HG02840 (cell line): ENCODE results near the gene STMN3.
"Not testable (repeated sequence)": the region's sequence is repeated elsewhere in the genome, so short reads cannot be mapped to it uniquely, and the experiment has no call there.

Experiments used
- ATAC-seq: cut with Tn5 transposase; IDR thresholded peaks from one replicate; pipeline ENCODE4 v1.9.1; 2021; ENCODE audit warnings: mild to moderate bottlenecking, moderate library complexity, moderate number of reproducible peaks; ENCODE audit not compliant: unreplicated experiment, low FRiP score

Gene STMN3

GRCh38 chr20:63679799-63680305, 26.6 kb upstream of the STMN3 start:
- ATAC-seq, result no peak

GRCh38 chr20:63678667-63679465, 25.6 kb upstream of the STMN3 start:
- ATAC-seq, result no peak

- no peak for ATAC-seq
Measured at GRCh38 chr20:63678071-63678470, 24.8 kb upstream of the STMN3 start.

- ATAC-seq, result no peak
Measured at GRCh38 chr20:63675681-63676368, 22.6 kb upstream of the STMN3 start.

GRCh38 chr20:63673951-63674350, 20.7 kb upstream of the STMN3 start:
- ATAC-seq, result no peak

GRCh38 chr20:63672666-63673065, 19.4 kb upstream of the STMN3 start:
- ATAC-seq, result no peak

GRCh38 chr20:63671695-63672094, 18.5 kb upstream of the STMN3 start:
- ATAC-seq, result not testable (repeated sequence)

- no peak for ATAC-seq
Measured at GRCh38 chr20:63668351-63668750, 15.1 kb upstream of the STMN3 start.

GRCh38 chr20:63667858-63668257, 14.6 kb upstream of the STMN3 start:
- ATAC-seq, result no peak

- no peak for ATAC-seq
Measured at GRCh38 chr20:63665708-63666107, 12.5 kb upstream of the STMN3 start.

GRCh38 chr20:63664861-63665594, 11.8 kb upstream of the STMN3 start:
- no peak for ATAC-seq

- no peak for ATAC-seq
Measured at GRCh38 chr20:63664143-63664851, 11.1 kb upstream of the STMN3 start.

GRCh38 chr20:63663332-63664066, 10.3 kb upstream of the STMN3 start:
- no peak for ATAC-seq

- no peak for ATAC-seq
Measured at GRCh38 chr20:63662813-63663189, 9.6 kb upstream of the STMN3 start.

- ATAC-seq, result no peak
Measured at GRCh38 chr20:63661959-63662812, 9.0 kb upstream of the STMN3 start.

- ATAC-seq, result no peak
Measured at GRCh38 chr20:63661108-63661507, 7.9 kb upstream of the STMN3 start.

- no peak for ATAC-seq
Measured at GRCh38 chr20:63660622-63661021, 7.4 kb upstream of the STMN3 start.

- not testable (repeated sequence) for ATAC-seq
Measured at GRCh38 chr20:63660174-63660573, 7.0 kb upstream of the STMN3 start.

GRCh38 chr20:63659370-63659769, 6.1 kb upstream of the STMN3 start:
- ATAC-seq, result no peak
